ENCODE data around the gene ZFPL1. TPM values are rescaled to one million over a fixed set of nuclear protein-coding genes. Genes with fewer than 3 reads are reported as not detected.

ZFPL1 gene
- 30.8 to 34.6 TPM (median 33.1 TPM) in 5 replicates for total RNA-seq (2022; extraction: Qiagen RNA extraction; ENCODE audit: low read depth)

DNA sequence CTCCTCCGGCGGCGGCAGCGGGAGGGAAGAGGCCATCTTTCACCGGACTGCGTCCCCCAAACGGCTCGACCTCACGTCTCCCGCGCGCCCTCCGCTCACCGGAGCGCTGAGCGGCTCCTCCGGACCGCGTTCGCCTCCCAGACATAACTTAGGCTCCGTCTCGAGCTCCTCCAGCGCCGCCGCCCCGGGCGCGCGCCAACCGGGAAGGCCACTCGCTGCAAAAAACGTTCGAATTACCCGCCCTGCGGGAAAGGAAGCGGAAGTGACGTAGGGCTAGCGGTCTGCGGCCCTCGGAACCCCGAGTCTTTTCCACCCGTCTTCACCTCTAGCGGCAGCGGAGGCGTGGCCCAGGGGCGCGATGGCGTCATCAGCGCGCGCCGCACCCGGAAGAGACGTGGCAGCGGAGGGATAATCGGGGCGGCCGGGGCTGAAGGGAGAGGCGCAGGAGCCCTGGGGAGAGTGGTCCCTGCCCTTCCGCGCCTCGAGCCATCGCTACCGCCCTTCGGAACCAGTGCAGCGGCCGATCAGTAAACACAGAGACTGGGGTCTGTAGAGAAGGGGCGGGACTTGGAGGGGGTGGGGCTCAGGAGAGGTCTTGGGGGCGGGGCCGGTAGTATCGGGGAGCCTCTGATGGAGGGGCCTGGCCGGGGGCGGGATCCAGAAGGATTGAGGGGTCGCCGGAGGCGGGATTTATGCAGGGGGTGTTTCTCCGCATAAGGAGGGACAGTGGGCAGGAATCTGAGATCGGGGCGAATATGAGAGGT is at the start of gene ZFPL1, which contains the start of gene CDCA5:
TSS of gene ZFPL1 (plus strand) at position 389 of the 764 bp plus-strand sequence. CDS start 477 bp downstream, outside the sequence.
TSS of gene CDCA5 (minus strand) at position 207 of the 764 bp plus-strand sequence. CDS start at position 145, 62 bp downstream.

DNA sequence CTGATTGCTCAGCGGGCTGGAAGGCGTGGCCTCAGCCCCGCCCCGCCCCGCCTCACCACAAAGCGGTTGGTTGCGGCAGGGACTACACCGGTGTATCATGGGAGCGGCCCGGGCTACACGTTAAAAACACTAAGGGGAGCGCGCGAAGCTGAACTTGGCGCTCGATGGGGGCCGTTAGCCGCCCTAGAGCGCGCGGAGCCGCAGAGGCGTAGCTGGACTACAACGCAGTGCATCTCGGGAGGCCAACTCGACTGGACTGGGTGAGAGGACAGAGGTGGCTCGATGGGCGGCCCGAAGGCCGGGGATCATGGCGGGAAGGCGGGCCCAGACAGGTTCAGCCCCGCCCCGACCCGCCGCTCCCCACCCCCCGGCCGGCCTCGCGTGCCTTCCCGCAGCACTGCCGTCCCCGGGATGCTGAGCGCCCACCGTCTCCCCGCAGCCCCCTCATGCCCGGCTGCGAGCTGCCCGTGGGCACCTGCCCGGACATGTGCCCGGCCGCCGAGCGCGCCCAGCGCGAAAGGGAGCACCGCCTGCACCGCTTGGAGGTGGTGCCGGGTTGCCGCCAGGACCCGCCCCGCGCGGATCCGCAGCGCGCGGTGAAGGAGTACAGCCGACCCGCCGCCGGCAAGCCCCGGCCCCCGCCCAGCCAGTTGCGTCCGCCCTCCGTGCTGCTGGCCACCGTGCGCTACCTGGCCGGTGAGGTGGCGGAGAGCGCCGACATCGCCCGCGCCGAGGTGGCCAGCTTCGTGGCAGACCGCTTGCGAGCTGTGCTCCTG is 43.0 kb upstream of the ZFPL1 start, which contains the start of gene SAC3D1:
TSS of gene SAC3D1 (plus strand) at position 364 of the 776 bp plus-strand sequence. CDS start at position 447, 83 bp downstream.

DNA sequence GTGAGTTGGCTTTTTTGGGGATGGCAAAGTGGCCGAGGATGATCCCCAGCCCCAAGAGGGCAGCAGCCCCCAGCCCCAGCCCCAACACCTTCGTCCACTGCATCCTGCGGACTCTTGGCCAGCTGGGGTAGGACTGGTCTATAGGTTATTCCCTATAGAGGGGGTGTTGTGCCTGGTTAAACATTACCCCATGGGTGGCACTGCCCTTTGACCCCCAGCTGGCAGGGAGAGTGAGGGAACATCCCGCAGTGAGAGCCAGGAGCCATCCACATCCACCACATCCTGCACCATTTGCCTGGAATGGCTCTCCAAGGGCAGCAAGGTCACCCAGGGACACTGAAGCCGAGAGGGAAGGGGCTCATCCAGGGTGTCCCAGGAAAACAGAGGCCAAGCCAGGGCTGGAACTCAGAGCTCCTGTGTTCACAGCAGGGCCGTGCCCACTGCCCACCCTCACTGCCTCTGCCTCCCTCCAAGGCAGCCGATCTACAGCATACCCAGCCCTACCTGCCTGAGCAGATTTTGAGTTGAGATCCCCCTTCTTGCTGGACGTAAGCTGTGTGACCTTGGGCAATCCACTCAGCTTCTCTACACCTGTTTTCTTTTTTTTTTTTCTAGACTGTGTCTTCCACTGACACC is 25.5 kb upstream of the ZFPL1 start, which contains the start of gene NAALADL1:
TSS of gene NAALADL1 (minus strand) at position 135 of the 636 bp plus-strand sequence. CDS start at position 103, 32 bp downstream.

DNA sequence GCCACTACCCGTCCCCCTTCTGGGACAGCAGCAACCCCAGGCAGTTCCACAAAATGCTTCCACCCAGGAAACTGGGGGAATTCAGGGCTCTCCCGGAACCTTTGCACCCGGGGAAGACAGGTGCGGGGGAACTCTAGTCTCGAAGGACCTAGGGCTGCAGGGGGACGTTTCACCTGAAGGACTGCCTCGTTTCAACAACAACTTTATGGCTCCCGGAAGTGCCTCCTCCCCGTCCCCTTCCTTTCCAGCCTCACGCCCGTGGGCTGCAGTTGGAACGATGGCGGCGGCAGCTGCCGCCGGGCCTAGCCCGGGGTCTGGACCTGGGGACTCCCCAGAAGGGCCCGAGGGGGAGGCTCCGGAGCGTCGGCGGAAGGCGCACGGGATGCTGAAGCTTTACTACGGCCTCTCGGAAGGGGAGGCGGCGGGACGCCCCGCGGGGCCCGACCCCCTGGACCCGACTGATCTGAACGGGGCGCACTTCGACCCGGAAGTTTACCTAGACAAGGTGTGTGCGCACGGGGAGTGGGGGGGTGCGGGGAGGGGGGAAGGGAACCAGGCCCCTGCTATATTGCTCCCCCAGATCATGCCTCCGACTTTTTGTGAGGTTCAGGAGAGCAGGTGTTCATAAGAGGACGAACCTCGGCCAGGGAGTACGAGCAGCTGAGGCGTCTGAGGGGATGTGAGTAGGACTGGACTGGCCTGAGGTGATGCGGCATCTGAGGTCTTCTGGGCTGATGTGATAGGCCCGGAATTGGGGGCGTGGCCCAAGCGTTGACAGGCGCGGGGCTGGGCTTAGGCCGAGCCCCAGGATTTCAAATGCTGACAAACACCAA is 12.2 kb downstream of the ZFPL1 start, which contains the start of gene VPS51:
TSS of gene VPS51 (plus strand) at position 241 of the 833 bp plus-strand sequence. CDS start at position 278, 37 bp downstream.

DNA sequence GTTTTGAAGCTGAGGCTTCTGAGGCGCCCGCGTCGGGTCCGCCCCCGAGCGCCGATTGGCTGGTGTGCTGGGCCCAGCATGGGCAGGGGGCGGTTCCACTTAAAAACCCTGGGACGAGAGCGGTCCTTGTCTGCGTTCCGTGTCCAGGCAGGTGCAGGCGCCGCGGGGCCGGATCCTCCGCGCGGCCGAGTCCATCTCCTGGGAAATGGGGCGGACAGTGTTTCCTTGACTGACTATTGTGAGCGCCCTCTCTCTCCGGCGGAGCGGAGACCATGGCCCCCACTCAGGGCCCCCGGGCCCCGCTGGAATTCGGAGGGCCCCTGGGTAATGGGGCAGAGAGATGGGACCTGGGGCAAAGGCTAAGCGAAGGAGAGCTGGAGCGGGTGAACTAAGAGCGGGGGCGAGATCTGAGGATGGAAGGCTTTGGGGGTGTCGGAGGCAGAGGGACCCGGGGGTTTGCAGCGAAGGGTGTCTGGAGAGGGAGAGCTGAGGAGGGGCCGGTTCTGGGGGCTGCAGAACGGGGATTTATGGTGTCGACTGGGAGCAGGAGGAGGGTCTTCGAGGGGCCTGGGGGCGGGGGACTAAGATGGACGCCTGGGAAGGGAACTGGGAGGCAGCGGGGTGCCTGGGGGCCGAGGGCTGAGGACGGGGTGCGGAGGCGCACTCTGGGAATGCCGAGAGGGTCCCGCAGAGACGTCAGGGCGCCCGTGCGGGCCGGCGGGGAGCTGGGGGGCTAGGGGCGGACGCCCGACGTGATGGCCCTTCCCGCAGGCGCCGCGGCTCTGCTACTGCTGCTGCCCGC is 27.9 kb downstream of the ZFPL1 start, which contains the start of gene TM7SF2:
TSS of gene TM7SF2 (plus strand) at position 129 of the 802 bp plus-strand sequence. CDS start at position 273, 144 bp downstream.

DNA sequence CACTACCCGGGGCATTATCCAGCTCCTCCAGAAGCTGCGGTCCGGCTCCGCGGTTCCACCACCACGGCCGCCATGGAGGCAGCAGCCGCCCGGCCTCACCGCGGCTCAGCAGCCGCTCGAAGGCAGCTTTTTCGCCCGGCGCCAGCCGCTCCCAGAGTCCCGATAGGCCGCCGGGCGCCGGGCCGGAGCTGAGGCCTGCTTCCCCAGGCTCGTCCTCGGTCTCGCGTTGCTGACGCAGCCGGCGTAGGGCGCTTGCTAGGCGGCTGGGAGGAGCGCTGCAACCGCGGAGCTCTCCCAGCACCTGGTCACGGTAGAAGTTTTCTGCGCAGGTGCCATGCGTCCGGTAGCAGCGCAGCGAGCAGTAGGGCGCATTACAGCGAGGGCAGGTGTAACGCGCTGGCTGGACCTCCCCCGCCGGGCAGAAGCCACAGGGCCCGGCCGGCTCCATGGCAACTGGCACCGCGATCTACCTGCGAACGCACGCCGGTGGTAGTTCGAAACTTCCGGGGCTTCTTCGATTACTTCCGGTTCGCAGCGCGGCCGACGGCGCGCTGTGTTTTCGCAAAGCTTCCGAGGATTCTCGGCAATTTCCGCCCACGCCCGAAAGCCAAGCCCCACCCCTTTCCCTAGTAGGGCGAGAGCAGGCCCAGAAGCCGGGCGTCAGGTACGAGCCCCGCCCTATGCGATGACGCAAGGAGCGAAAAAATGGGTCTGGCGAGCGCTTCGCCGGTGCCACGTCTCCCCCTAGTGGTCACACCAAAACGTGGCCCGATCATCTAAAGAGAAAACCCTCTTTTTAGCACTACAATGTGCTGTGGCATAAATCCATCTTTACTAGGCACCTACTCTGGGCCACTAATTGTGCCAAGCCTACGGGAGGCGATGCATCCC is 33.4 kb downstream of the ZFPL1 start, which contains the start of gene ZNHIT2:
TSS of gene ZNHIT2 (minus strand) at position 496 of the 891 bp plus-strand sequence. CDS start at position 448, 48 bp downstream.

DNA sequence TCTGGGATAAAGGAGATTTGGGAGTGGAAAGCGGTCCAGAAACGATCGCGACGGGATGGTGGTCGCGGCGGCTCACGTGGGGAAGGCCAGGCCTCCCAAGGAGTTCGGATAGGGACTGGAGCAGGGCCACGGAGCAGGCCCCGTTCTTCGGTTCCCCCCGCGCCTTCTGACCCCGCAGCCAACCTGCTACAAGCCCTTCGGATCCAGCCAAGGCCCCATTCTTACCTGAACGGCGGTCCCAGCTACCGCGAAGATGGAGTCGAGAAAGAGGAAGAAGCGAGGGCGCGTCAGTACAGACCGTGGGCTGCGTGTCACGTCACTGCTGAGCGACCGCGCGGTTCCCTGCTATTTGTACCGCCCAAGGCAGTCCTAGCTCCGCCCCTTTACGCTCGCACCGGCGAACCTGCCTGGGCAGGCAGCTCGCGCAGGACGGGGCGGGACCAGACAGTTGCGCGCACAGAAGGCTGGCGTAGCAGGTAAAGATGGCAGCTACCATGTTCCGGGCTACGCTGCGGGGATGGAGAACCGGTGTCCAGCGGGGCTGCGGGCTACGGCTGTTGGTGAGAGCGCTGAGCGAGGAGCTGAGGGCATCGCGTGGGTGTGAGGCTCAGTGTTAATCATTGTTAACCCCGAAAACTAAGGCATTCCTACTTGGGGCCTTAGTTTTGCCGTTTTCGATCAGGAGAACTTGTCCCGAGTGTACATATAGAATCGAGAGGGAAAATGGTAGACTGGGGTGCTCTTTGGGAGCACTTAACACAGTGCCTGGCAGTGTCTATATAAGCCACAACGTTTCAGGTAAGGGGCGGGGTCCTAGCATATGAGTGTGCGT is 38.1 kb downstream of the ZFPL1 start, which contains the start of the genes FAU and MRPL49:
TSS of gene FAU (minus strand) at position 270 of the 832 bp plus-strand sequence. CDS start 321 bp downstream, outside the sequence.
TSS of gene MRPL49 (plus strand) at position 457 of the 832 bp plus-strand sequence. CDS start at position 483, 26 bp downstream.

DNA sequence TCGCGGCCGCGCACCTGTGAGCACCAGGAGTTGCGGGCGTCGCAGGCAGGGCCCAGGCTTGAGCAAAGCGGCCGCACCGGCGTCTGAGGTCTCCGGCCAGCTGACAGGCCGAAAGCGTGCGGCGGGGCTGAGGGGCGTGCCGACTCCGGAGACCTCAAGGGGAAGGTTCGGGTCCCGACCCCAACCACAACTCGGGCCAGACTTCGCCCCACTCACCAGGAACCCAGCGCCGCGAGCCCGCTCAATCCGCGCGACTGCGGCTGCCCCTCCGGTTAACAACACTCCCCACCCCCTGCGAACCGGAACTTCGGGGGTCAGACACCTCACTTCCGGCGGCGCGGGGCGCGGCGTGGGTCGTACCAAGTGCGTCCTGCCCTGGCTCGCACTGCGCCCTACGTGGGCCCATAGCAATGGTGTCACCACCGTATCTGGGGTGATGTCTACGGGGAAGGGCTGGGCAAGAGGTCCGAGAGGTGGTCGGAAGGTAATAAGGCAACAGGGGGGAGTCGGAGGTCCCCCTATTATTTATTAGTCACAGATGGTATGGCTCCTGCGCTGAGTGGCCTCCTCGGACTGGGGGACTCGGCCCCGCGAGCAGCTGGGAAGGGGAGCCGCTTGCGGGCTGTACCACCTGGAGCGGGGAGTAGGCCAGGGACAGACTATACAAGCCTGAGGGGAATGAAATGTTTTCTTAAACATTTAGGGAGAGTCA is 50.4 kb downstream of the ZFPL1 start, which contains the start of gene SYVN1:
TSS of gene SYVN1 (minus strand) at position 280 of the 712 bp plus-strand sequence. CDS start 918 bp downstream, outside the sequence.

Other genes starting within 250 kb of the ZFPL1 start
- gene CDC42BPG, start 239.6 kb upstream of the ZFPL1 start, total RNA-seq (2022; extraction: Qiagen RNA extraction; ENCODE audit: low read depth), result 1.1 to 1.8 TPM (median 1.6 TPM) in 5 replicates
- gene EHD1, start 205.6 kb upstream of the ZFPL1 start, total RNA-seq (2022; extraction: Qiagen RNA extraction; ENCODE audit: low read depth), result 104 to 140 TPM (median 129 TPM) in 5 replicates
- 12.9 to 22.4 TPM (median 20.8 TPM) in 5 replicates for gene ATG2A, start 167.0 kb upstream of the ZFPL1 start, total RNA-seq (2022; extraction: Qiagen RNA extraction; ENCODE audit: low read depth)
- 3.6 to 6.2 TPM (median 4.2 TPM) in 5 replicates for gene PPP2R5B, start 159.5 kb upstream of the ZFPL1 start, total RNA-seq (2022; extraction: Qiagen RNA extraction; ENCODE audit: low read depth)
- gene GPHA2, start 148.3 kb upstream of the ZFPL1 start, total RNA-seq (2022; extraction: Qiagen RNA extraction; ENCODE audit: low read depth), result not detected in 5 replicates
- gene MAJIN, start 112.1 kb upstream of the ZFPL1 start, total RNA-seq (2022; extraction: Qiagen RNA extraction; ENCODE audit: low read depth), result not detected in 5 replicates
- 0.61 to 1.3 TPM (median 0.67 TPM) in 5 replicates for gene BATF2, start 87.3 kb upstream of the ZFPL1 start, total RNA-seq (2022; extraction: Qiagen RNA extraction; ENCODE audit: low read depth)
- gene ARL2, start 70.1 kb upstream of the ZFPL1 start, total RNA-seq (2022; extraction: Qiagen RNA extraction; ENCODE audit: low read depth), result 157 to 200 TPM (median 182 TPM) in 5 replicates
- 20.2 to 23.7 TPM (median 21.5 TPM) in 5 replicates for gene SNX15, start 56.8 kb upstream of the ZFPL1 start, total RNA-seq (2022; extraction: Qiagen RNA extraction; ENCODE audit: low read depth)
- gene SAC3D1, start 43.0 kb upstream of the ZFPL1 start, total RNA-seq (2022; extraction: Qiagen RNA extraction; ENCODE audit: low read depth), result 33.6 to 55.1 TPM (median 50.9 TPM) in 5 replicates
- not detected in 5 replicates for gene NAALADL1, start 25.7 kb upstream of the ZFPL1 start, total RNA-seq (2022; extraction: Qiagen RNA extraction; ENCODE audit: low read depth)
- gene CDCA5, start 182 bp upstream of the ZFPL1 start, total RNA-seq (2022; extraction: Qiagen RNA extraction; ENCODE audit: low read depth), result 56.3 to 73.2 TPM (median 69.6 TPM) in 5 replicates
- gene VPS51, start 12.0 kb downstream of the ZFPL1 start, total RNA-seq (2022; extraction: Qiagen RNA extraction; ENCODE audit: low read depth), result 50.2 to 54.5 TPM (median 53.0 TPM) in 5 replicates
- 5.3 to 6.8 TPM (median 5.5 TPM) in 5 replicates for gene TM7SF2, start 27.6 kb downstream of the ZFPL1 start, total RNA-seq (2022; extraction: Qiagen RNA extraction; ENCODE audit: low read depth)
- gene ZNHIT2, start 33.5 kb downstream of the ZFPL1 start, total RNA-seq (2022; extraction: Qiagen RNA extraction; ENCODE audit: low read depth), result 14.6 to 23.2 TPM (median 21.6 TPM) in 5 replicates
- 887 to 1,065 TPM (median 962 TPM) in 5 replicates for gene FAU, start 37.9 kb downstream of the ZFPL1 start, total RNA-seq (2022; extraction: Qiagen RNA extraction; ENCODE audit: low read depth)
- 68.9 to 78.3 TPM (median 73.3 TPM) in 5 replicates for gene MRPL49, start 38.1 kb downstream of the ZFPL1 start, total RNA-seq (2022; extraction: Qiagen RNA extraction; ENCODE audit: low read depth)
- gene SYVN1, start 50.3 kb downstream of the ZFPL1 start, total RNA-seq (2022; extraction: Qiagen RNA extraction; ENCODE audit: low read depth), result 30.3 to 41.2 TPM (median 40.5 TPM) in 5 replicates
- not detected in 5 replicates for gene SPDYC, start 86.0 kb downstream of the ZFPL1 start, total RNA-seq (2022; extraction: Qiagen RNA extraction; ENCODE audit: low read depth)
- 94.0 to 119 TPM (median 113 TPM) in 5 replicates for gene CAPN1, start 97.7 kb downstream of the ZFPL1 start, total RNA-seq (2022; extraction: Qiagen RNA extraction; ENCODE audit: low read depth)
- 11.8 to 20.5 TPM (median 13.7 TPM) in 5 replicates for gene POLA2, start 177.7 kb downstream of the ZFPL1 start, total RNA-seq (2022; extraction: Qiagen RNA extraction; ENCODE audit: low read depth)
- gene CDC42EP2, start 230.6 kb downstream of the ZFPL1 start, total RNA-seq (2022; extraction: Qiagen RNA extraction; ENCODE audit: low read depth), result 17.3 to 23.6 TPM (median 20.1 TPM) in 5 replicates
- 37.7 to 44.3 TPM (median 39.7 TPM) in 5 replicates for gene DPF2, start 249.6 kb downstream of the ZFPL1 start, total RNA-seq (2022; extraction: Qiagen RNA extraction; ENCODE audit: low read depth)

All from A549 treated with GW870086 at 1 μM for 4 hours (cell line).